RWPE2 (cell line): Measurements from ENCODE around the gene MERTK.

Experiments used
- ATAC-seq: fragments of 200-7000 bp; cut with Tn5 transposase; 3 replicates; pipeline ENCODE4 v1.9.1; 2021; ENCODE audit warnings: low read depth
- DNase-seq: peaks from one replicate; pipeline ENCODE4 v3.0.0-alpha.2; 2020; ENCODE audit warnings: low spot score
- H3K27ac ChIP-seq: fragments of 450-650 bp; 2 replicates; pipeline ENCODE4 v1.5.1; 2017; ENCODE audit warnings: mild to moderate bottlenecking; ENCODE audit not compliant: poor library complexity, severe bottlenecking
- H3K27me3 ChIP-seq: fragments of 250-450 bp; sonication (Bioruptor Pico); 2 replicates; pipeline ENCODE4 v1.5.1; 2021; ENCODE audit warnings: mild to moderate bottlenecking, moderate library complexity; ENCODE audit not compliant: insufficient read depth, poor library complexity, severe bottlenecking
- H3K36me3 ChIP-seq: fragments of 250-450 bp; sonication (Bioruptor Pico); 2 replicates; pipeline ENCODE4 v1.5.1; 2020; ENCODE audit warnings: low read depth, mild to moderate bottlenecking, moderate library complexity
- H3K4me1 ChIP-seq: fragments of 250-450 bp; sonication (Bioruptor Pico); 2 replicates; pipeline ENCODE4 v1.5.1; 2021; ENCODE audit warnings: mild to moderate bottlenecking, moderate library complexity; ENCODE audit not compliant: insufficient read depth, poor library complexity, severe bottlenecking
- H3K4me3 ChIP-seq: fragments of 250-450 bp; sonication (Bioruptor Pico); 2 replicates; pipeline ENCODE4 v1.5.1; 2021; ENCODE audit warnings: mild to moderate bottlenecking, moderate library complexity; ENCODE audit not compliant: severe bottlenecking
- H3K9me3 ChIP-seq: fragments of 250-450 bp; sonication (Bioruptor Pico); 2 replicates; pipeline ENCODE4 v1.5.1; 2021; ENCODE audit warnings: mild to moderate bottlenecking, moderate library complexity; ENCODE audit not compliant: severe bottlenecking
- TF ChIP-seq, protein P1 (sequence below): fragments of 450-650 bp; IDR thresholded peaks from one replicate; pipeline ENCODE4 v1.5.1; 2017; ENCODE audit warnings: mild to moderate bottlenecking, moderate library complexity; ENCODE audit not compliant: poor library complexity, severe bottlenecking

Gene MERTK

DNA sequence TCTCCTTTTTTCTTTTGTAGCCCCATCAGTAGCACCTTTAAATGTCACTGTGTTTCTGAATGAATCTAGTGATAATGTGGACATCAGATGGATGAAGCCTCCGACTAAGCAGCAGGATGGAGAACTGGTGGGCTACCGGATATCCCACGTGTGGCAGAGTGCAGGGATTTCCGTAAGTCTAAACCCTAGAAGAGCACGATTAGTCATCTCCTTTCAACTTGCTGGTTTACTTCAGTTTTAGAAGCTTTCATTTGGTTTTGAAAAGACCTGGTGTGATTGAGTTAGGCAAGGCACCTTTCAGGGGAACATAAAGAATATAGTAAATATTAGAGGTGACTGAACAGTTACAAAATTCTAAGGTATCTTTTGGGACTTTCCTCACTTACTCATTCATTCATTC is 84.4 kb downstream of the MERTK start:
- no peaks in the 10 kb centered on the region for H3K9me3 ChIP-seq
- DNase-seq (no peak), ATAC-seq (no peak)
- TF ChIP-seq, protein P1, sequence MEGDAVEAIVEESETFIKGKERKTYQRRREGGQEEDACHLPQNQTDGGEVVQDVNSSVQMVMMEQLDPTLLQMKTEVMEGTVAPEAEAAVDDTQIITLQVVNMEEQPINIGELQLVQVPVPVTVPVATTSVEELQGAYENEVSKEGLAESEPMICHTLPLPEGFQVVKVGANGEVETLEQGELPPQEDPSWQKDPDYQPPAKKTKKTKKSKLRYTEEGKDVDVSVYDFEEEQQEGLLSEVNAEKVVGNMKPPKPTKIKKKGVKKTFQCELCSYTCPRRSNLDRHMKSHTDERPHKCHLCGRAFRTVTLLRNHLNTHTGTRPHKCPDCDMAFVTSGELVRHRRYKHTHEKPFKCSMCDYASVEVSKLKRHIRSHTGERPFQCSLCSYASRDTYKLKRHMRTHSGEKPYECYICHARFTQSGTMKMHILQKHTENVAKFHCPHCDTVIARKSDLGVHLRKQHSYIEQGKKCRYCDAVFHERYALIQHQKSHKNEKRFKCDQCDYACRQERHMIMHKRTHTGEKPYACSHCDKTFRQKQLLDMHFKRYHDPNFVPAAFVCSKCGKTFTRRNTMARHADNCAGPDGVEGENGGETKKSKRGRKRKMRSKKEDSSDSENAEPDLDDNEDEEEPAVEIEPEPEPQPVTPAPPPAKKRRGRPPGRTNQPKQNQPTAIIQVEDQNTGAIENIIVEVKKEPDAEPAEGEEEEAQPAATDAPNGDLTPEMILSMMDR: no peak
- H3K27ac ChIP-seq: no peak overlapping the region
- H3K36me3 ChIP-seq: no peaks in the 10 kb centered on the region
- peaks cover 2% of the 10 kb centered on the region for H3K4me1 ChIP-seq
- peaks cover 4% of the 10 kb centered on the region for H3K27me3 ChIP-seq
- no peak overlapping the region for H3K4me3 ChIP-seq

DNA sequence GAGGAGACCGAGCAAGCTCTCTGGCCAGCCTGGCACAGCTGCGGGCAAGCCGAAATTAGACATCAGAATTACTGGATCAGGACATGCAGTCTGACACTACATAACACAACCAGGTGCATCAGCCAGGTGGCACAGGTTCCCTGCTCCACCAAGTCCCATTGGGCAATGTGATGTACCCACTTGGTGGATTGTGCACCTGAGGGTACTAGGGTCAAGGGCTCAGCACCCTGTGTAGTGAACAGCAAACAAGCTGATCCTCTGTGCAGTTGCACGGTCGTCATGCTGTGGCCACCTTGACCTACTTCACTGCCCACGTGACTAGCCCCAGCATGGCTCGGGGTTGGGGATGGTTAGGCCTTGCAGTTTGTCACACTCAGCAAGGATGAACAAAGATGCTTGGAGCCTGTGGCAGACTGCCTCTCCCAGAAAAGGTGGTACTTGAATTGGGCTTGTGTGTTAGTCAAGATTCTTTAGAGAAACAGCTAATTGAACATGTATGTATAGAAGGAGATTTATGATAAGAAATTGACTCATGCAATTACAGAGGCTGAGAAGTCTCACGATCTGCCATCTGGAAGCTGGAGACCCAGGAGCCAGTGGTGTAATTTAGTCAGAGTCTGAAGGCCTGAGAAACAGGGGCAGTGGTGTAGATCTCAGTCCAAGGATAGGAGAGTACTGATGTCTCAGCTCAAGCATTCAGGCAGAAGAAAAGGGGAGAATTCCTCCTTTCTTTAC is 85.2 kb downstream of the MERTK start:
- no peak overlapping the region for H3K27ac ChIP-seq
- H3K27me3 ChIP-seq: peaks cover 4% of the 10 kb centered on the region
- H3K9me3 ChIP-seq: no peaks in the 10 kb centered on the region
- no peaks in the 10 kb centered on the region for H3K36me3 ChIP-seq
- TF ChIP-seq, protein P1: no peak
- ATAC-seq (no peak), DNase-seq (no peak)
- H3K4me3 ChIP-seq: no peak overlapping the region
- peaks cover 2% of the 10 kb centered on the region for H3K4me1 ChIP-seq

- H3K4me3 ChIP-seq: no peak overlapping the region
- peaks cover 4% of the 10 kb centered on the region for H3K27me3 ChIP-seq
- H3K27ac ChIP-seq: no peak overlapping the region
- ATAC-seq (peak; percentile 27; the same call in 1 of the 3 replicates), DNase-seq (no peak)
- no peaks in the 10 kb centered on the region for H3K9me3 ChIP-seq
- H3K4me1 ChIP-seq: peaks cover 2% of the 10 kb centered on the region
- TF ChIP-seq, protein P1: no peak
- no peaks in the 10 kb centered on the region for H3K36me3 ChIP-seq
These were observed 85.8 kb downstream of the MERTK start for GRCh38 chr2:111984213-111984604.

DNA sequence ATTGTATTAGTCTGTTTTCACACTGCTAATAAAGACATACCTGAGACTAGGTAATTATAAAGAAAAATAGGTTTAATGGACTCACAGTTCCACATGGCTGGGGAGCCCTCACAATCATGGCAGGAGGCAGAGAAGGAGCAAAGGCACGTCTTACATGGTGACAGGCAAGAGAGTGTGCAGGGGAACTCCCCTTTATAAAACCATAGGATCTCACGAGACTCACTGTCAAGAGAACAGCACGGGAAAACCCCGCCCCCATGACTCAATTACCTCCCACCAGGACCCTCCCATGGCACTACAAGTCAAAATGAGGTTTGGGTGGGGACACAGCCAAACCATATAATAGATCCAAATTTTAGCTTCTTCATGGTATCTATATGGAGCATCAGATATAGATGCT is 87.1 kb downstream of the MERTK start:
- no peak overlapping the region for H3K4me3 ChIP-seq
- H3K27me3 ChIP-seq: peaks cover 4% of the 10 kb centered on the region

More for the DNA sequence above, 87.1 kb downstream of the MERTK start:
- H3K36me3 ChIP-seq: no peaks in the 10 kb centered on the region
- no peak overlapping the region for H3K27ac ChIP-seq
- no peaks in the 10 kb centered on the region for H3K9me3 ChIP-seq
- no peak for ATAC-seq
- peaks cover 2% of the 10 kb centered on the region for H3K4me1 ChIP-seq
- TF ChIP-seq, protein P1: no peak
- DNase-seq: no peak
